Measurements from ENCODE around the gene STRBP.
A peak's percentile ranks its signal among the peaks of the same experiment; 100 is the strongest.
"Not testable (repeated sequence)": the region's sequence is repeated elsewhere in the genome, so short reads cannot be mapped to it uniquely, and the experiment has no call there.

STRBP gene

DNA sequence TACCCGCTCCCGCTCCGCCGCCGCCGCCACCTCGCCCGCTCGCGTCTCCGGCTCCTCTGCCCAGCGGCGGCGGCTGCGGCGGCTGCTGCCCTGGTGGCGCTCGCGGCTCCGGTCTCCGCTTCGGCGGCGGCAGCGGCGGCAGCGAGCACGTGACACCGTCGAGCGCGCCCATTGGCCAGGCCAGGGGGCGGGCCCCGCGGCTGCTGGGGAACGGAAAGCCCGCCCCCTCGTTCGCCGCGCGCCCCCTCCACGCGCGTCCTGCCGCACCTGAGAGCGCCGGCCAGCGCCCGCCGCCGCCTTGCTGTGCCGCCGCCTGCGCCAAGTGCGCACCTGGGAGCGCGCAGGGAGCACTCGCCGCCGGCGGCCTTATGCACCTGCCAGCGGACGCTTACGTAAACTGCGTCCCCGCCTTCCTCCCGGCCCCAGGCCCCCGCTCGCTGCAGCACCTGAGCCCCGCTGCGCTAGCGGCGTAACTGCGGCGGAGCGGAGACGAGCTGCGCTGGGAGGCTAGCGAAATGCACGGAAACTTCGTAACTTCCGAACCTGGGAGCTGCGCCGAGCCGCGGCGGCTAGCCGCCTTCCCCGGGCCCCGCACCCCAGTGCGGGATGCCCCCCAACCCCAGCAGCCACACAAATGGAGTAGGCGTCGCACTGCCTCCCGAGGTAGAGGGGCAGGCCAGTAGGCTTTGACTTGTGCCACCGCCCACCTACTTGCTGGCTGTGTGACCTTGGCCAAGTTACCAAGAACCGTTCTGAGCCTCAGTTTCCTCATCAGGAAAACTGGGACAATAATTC, at the start of gene STRBP:
STRBP (minus strand) TSS at position 122 of the 795 bp plus-strand sequence. CDS start 84,452 bp downstream, outside the sequence.
- peak; percentile 84 for DNase-seq (ENCODE audit: low read depth)

DNA sequence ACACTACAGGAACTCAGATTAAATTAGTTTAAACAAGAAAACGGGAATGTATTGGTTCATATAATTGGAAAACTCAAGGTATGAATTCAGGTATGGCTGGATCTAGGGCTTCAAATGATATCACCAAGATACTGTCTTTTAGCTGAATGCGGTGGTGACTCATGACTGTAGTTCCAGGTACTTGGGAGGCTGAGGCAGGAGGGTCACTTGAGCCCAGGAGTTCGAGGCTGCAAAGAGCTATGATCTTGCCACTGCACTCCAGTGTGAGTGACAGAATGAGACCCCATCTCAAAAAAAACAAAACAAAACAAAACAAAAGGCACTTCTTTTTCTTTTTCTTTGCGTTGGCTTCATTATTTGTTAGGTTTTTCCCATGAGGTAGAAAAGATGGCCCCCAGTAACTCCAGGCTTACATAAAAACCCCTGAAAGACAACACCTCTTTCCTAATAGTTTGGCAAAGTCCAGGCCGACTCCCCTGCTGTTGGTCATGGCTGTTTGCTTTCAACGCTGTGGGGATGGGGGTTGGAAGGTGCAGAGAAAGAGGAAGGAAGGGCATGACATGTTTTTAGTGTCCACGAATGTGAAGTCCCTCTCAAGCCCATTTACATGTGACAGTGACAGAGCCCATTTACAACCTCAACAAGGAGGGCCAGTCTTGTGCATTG, 47.8 kb upstream of the STRBP start:
- no peak for DNase-seq (ENCODE audit: low read depth)

DNA sequence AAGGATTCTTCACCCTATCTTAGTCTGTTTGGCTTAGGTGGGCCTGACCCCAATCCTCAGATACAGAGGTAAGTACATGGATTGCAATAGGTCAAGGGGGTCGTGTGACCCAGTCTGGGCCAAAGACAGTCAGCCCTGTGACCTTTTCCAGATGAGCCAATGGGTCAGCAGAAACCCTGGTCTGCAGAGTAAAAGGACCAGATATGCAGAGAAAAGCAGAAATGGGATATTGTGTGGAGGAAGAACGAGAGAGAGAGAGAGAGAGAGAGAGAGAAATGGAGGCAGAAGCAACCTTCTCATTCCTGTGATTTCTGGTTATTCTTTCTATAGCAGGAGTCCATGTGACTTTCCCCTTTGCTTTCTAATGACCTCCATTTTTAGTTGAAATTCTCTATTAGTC, 47.2 kb upstream of the STRBP start:
- no peak for DNase-seq (ENCODE audit: low read depth)

GRCh38 chr9:123314617-123315016, 46.2 kb upstream of the STRBP start:
- no peak for DNase-seq (ENCODE audit: low read depth)

- no peak for DNase-seq (ENCODE audit: low read depth)
Measured at GRCh38 chr9:123312306-123312877, 44.0 kb upstream of the STRBP start.

DNA sequence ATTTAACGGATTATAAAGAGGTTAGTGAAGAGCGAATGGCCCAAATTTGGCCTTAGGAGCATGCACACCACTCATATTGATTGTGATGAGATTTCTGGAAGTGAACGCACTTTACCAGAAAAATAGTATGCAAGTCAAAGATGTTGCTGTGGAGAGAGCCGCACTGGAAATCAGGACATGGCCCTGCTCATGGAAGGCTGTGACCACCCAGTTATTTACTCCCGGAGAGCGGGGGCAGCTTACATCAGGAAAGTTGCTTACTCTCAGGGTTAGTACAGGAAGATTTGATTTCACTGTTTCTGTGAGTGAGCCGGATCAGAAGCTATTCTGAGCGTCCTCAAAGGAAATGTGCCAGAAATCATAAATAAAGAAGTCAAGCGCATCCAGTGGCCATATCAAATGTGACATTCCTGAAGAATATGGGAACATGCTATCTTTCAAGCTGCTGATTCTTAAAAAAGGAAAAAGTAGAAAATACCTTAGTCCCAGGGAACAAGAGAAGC, 42.9 kb upstream of the STRBP start:
- DNase-seq (ENCODE audit: low read depth), result no peak

DNA sequence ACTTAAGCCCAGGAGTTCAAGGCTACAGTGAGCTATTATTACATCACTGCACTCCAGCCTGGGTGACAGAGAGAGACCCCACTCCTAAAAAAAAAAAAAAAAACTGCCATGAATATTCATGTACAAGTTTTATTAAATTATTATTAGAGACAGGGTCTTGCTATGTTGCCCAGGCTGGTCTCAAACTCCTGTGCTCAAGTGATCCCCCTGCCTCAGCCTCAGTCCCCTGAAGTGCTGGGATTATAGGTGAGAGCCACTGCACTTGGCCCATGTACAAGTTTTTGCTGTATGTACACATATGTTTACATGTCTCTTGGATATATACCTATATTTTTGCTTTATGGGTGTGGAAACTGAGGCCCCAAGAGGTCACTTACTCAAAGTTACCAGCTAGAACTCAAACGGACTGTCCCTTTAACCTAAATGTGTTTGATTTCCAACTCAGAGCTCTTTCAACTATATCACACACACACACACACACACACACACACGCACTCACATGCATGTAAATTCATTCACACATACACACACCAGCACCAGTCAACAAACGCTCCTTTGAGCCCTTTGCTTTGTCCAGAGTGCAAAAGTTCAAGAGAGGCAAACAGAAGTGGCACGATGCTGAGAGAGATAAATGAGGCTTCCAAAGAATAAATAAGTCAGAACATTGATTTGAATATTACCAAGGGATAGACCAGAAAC, 42.3 kb upstream of the STRBP start:
- no peak for DNase-seq (ENCODE audit: low read depth)

- no peak for DNase-seq (ENCODE audit: low read depth)
Measured at GRCh38 chr9:123309611-123310010, 41.2 kb upstream of the STRBP start.

- DNase-seq (ENCODE audit: low read depth), result no peak
Measured at GRCh38 chr9:123305879-123306278, 37.5 kb upstream of the STRBP start.

- no peak for DNase-seq (ENCODE audit: low read depth)
Measured at GRCh38 chr9:123304340-123304691, 35.9 kb upstream of the STRBP start.

DNA sequence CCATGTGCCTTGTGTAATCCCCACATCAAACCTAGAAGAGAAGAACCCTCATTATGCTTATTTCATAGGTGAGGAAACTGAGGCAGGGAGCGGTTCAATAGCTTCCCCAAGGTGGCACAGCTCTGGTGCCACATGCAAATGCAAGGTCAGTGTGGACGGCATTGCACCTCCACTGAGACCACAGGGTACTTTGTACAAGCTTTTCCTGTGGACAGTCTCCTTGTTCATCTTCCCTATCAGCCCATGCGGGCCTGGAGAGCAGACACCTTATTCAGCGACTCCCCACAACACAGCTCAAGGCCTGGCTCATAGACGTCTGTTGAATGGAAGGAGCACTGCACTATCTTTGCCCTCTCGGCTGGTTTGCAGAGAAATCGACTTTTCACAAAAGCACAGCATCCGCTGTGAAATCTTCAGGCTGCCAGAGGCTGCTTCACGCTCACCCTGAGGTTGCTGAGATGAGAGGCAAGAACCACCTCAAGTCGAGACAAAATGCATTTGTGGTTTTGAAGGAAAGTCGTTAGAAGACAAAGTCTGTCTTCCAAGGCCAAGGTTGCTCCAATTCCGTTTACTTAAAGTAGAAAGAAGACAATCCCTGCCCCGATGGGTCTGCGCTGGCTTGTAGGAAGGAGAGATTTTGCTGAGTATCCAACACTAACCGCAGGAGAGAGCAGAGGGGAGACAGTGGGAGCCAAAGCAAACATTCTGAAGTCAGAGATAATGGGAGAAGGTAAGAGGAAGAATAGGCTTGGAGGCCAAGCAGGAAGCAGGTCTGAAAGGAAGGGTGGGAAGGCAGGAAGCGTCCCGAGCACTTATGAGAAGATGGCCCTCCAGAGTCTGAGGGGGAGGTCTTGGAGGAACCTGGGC, 34.2 kb upstream of the STRBP start:
- DNase-seq (ENCODE audit: low read depth), result no peak

DNA sequence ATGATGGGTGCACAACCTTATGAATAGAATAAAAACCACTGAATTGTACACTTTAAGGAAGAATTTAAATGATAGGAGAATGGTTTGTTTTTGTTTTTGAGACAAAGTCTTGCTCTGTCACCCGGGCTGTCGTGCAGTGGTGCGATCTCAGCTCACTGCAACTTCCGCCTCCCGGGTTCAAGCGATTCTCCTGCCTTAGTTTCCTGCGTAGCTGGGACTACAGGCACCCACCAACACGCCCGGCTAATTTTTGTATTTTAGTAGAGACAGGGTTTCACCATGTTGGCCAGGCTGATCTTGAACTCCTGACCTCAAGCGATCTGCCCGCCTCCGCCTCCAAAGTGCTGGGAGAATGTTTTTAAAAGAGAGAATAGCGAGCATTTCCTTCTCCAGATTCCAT, 33.5 kb upstream of the STRBP start:
- DNase-seq (ENCODE audit: low read depth), result not testable (repeated sequence)

DNA sequence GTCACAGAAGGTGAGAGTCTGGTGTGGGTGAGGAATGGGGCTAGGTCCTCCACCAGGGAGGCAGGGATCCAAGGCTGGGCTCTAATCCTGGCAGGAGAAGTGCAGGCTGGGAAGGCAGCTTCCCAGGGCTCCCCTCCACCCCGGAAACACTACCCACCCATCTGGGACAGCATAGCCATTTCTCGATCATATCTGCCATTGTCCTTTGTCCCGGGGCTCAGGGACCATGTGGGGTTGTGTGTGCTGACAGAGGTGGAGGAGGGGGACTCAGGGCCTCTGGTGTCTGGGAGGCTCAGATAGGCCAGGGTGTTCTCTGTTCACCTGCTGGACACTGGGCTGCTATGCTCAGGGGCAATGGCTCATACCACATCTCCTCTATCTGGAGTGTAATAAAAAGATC, 32.2 kb upstream of the STRBP start:
- no peak for DNase-seq (ENCODE audit: low read depth)

- DNase-seq (ENCODE audit: low read depth), result no peak
Measured at GRCh38 chr9:123299558-123300126, 31.3 kb upstream of the STRBP start.

GRCh38 chr9:123296174-123296573, 27.8 kb upstream of the STRBP start:
- DNase-seq (ENCODE audit: low read depth), result no peak

DNA sequence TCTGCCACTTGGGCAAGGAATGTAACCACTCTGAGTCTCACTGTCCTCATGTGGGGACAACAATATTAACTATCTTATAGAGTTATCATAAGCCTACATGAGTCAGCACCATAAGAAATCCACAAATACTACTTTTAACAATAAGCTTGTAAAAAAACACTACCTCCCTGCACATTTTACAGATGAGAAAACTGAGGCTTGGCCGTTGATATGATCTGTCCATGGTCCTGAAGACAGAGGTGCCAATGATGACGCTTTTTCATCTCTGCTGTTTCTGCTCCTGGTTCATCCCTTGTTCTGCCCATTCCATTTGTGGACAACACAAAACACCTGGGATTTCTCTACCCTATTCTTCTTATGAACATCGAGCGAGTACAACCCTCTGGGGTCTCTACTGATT, 23.4 kb upstream of the STRBP start:
- no peak for DNase-seq (ENCODE audit: low read depth)

DNA sequence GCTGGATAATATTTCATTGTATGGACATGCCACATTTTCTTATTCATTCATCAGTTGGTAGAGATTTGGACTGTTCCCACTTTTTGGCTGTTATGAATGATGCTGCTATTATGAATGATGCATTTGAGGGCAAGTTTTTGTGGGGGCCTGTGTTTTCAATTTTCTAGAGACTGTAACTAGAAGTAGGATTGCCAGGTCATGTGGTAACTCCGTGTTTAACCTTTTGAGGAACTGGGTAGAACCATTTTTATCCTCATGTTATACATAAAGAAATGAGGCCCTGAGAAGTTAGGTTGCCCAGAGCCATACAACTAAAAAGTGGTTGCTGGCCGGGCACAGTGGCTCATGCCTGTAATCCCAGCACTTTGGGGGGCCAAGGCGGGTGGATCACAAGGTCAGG, 22.4 kb upstream of the STRBP start:
- no peak for DNase-seq (ENCODE audit: low read depth)

GRCh38 chr9:123287639-123288038, 19.3 kb upstream of the STRBP start:
- no peak for DNase-seq (ENCODE audit: low read depth)

DNA sequence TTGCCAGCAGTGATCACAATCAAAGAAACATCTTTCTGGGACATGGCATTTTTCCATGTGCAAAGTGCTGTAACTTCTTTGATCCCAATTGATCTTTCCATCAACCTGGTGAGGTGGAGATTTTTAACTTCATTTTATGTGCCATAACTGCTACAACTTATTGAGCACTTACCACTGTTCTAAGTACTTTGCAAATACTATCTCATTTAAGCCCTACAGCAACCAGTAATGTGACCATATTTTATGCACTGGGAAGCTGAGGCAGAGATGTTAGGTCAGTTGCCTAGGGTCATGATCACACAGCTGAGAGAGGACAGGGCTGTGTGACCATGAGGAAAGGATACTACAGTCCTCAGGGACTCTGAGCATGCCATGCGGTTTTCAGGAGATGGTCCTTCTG, 17.9 kb upstream of the STRBP start:
- no peak for DNase-seq (ENCODE audit: low read depth)

- DNase-seq (ENCODE audit: low read depth), result no peak
Measured at GRCh38 chr9:123284656-123285055, 16.3 kb upstream of the STRBP start.

DNA sequence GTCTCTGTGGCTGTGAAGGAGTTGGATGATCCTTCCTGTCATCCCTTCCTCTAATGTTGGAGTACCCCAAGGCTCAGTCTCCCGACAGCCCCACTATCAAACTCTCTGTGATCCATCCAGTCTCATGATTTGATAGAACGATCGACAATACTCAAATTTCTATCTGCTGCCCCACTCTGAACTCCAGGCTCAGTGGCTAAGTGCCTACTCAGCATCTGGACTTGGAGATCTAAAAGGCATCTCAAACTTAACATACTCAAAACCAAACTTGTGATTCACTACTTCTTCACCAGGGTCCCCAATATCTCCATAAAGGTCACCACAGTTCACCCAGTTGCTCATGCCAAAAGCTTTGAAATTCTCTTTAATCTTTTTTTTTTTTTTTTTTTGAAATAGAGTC, 15.1 kb upstream of the STRBP start:
- DNase-seq (ENCODE audit: low read depth), result no peak

All from stimulated activated CD8-positive, alpha-beta memory T cell treated with anti-CD3 and anti-CD28 coated beads, Interleukin-4, amount 100 ng/mL, for 24 hours (primary cell).